ENCODE measurements around the gene PPIE. TPM values are rescaled to one million over a fixed set of nuclear protein-coding genes. Genes with fewer than 3 reads are reported as not detected.

PPIE gene
- total RNA-seq, 1 donor = 31.1 TPM

DNA sequence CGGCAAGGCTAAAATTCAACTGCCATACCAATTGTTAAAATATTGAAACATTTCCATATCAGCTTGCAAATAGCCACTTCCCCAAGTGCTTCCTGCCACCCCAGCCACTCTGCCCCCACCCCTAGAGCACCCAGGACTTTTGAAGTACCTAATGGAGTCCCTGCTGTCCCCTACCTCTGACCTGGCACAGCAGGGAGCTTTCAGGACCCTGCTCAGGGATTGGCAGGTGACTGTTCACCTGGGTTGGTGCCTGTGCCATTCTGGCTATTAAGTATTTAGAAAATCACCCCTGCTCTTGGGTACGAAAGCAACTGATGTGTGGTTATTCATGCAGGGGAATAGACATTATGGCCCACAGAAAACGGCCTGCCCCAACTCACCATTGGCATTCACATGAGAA, 38.3 kb upstream of the PPIE start:
- no peak overlapping the region for H3K4me3 ChIP-seq (ENCODE audit: low read depth, low read length)
- TF ChIP-seq, protein P1, sequence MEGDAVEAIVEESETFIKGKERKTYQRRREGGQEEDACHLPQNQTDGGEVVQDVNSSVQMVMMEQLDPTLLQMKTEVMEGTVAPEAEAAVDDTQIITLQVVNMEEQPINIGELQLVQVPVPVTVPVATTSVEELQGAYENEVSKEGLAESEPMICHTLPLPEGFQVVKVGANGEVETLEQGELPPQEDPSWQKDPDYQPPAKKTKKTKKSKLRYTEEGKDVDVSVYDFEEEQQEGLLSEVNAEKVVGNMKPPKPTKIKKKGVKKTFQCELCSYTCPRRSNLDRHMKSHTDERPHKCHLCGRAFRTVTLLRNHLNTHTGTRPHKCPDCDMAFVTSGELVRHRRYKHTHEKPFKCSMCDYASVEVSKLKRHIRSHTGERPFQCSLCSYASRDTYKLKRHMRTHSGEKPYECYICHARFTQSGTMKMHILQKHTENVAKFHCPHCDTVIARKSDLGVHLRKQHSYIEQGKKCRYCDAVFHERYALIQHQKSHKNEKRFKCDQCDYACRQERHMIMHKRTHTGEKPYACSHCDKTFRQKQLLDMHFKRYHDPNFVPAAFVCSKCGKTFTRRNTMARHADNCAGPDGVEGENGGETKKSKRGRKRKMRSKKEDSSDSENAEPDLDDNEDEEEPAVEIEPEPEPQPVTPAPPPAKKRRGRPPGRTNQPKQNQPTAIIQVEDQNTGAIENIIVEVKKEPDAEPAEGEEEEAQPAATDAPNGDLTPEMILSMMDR (IDR thresholded peaks at IDR 0.05; ENCODE audit: insufficient read depth, low read depth, low read length) = no peak
- DNase-seq (ENCODE audit: low read depth) = no peak

DNA sequence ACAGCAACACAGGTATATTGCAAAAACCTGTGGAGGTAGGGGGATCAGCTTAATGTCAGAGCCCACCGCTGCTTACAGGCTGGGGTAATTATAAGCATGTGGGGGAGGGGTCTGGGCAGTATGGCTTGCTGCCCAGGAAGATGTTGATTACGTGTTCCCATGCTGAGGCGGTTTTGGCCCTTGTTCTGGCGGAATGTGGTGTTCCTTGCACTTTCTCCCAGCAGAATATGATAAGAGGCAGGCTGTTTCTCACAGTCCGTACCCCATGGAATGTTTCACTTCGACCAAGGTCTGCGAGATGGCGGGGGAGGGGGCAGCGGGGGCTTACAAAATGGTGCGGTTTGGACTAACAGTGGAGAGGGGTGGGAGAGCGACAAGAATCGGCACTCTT, 37.6 kb upstream of the PPIE start:
- H3K4me3 ChIP-seq (ENCODE audit: low read depth, low read length) = peak overlapping the region; percentile 6
- DNase-seq (ENCODE audit: low read depth) = peak; percentile 69
- TF ChIP-seq, protein P1 (IDR thresholded peaks at IDR 0.05; ENCODE audit: insufficient read depth, low read depth, low read length) = no peak

DNA sequence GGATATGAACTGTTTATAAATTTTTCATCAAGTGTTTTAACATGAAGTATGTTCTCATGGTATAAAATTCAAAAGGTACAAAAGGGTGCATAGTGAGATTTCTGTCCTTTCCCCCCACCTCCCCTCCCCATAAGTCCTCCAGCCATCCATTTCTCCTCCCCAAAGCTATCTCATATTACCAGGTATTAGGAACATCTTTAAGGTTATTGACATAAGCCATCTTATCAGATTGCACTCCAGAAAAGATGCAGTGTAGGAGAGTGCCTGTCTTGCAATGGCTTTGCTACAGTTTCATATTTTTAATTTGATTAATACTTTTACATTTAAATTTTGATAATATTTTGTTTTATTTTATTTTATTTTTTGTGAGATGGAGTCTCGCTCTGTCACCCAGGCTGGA, 33.9 kb upstream of the PPIE start:
- H3K4me3 ChIP-seq (ENCODE audit: low read depth, low read length) = no peak overlapping the region
- DNase-seq (ENCODE audit: low read depth) = no peak
- TF ChIP-seq, protein P1 (IDR thresholded peaks at IDR 0.05; ENCODE audit: insufficient read depth, low read depth, low read length) = no peak

DNA sequence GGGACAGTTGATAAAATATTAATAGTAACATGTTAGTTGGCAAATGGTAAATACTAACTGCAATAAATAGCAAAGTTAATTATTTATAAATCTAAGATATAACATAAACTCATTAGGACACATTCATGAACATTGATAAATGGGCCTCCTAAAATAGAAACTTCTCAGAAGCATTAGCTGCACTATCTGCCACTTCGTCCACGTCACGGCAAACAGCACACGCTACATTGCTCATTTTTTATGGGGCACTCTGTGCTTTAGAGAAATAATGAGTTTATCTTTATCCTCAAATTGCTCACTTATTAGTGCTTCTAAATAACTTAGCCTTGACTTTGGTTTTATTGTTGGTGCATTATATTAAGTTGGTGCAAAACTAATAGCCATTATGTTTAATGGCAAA, 31.2 kb upstream of the PPIE start:
- no peak overlapping the region for H3K4me3 ChIP-seq (ENCODE audit: low read depth, low read length)
- TF ChIP-seq, protein P1 (IDR thresholded peaks at IDR 0.05; ENCODE audit: insufficient read depth, low read depth, low read length) = no peak
- DNase-seq (ENCODE audit: low read depth) = no peak

DNA sequence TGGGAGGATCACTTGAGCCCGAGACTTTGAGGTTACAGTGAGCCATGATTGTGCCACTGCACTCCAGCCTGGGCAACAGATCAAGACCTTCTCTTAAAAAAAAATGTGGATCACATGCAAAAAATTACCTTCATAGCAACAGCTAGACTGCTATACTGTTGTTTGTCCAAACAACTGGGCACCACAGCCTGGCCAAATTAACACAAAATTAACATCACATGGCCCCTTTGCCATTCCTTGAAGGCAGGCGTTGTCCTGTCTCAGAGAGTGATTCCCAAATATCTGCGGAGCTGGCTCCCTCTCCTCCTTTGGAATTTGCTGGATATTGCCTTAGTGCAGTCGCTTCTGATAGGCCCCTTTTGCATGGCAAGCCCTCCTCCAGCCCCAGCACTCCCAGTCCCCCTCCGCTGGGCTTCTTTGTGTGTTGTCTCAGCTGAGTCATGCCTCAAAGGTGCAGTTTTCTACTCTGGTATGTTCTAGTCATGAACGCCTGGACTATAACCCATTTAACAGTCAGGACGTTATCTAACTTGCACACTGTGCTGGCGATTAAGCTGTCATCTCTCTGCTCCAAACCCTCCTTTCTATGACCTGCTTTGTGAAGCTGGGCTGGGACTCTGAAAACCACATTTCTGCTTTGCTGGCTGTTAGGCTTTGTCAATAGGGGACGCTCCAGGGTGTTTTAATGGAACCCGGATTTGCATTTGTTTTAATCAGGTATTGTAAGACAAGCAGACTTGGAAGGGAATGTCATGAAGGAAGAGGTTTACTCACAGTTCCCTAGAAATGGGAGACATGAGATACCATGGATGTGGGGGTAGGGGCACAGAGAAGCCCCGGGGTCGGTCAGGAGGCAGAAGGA, 27.3 kb upstream of the PPIE start:
- TF ChIP-seq, protein P1 (IDR thresholded peaks at IDR 0.05; ENCODE audit: insufficient read depth, low read depth, low read length) = no peak
- DNase-seq (ENCODE audit: low read depth) = peak; percentile 22
- H3K4me3 ChIP-seq (ENCODE audit: low read depth, low read length) = no peak overlapping the region

DNA sequence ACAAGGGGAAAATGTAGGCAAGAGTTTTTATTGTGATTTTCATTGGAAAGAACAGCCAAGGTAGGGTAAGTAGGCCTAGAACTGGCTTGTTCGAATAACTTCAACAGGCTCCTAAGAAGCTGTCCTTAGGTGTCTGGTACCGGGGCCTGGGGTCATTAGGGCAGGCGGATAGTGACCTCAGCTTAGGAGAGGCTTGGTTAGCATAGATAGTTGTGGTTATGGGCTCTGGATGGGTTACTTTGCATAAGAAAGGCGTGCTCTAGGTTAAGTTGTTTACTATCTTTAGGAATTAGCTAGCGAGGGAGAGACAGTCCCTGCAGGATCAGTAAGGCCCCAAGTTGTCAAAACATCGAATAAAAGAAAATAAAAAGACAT, 26.7 kb upstream of the PPIE start:
- TF ChIP-seq, protein P1 (IDR thresholded peaks at IDR 0.05; ENCODE audit: insufficient read depth, low read depth, low read length) = no peak
- H3K4me3 ChIP-seq (ENCODE audit: low read depth, low read length) = no peak overlapping the region
- no peak for DNase-seq (ENCODE audit: low read depth)

DNA sequence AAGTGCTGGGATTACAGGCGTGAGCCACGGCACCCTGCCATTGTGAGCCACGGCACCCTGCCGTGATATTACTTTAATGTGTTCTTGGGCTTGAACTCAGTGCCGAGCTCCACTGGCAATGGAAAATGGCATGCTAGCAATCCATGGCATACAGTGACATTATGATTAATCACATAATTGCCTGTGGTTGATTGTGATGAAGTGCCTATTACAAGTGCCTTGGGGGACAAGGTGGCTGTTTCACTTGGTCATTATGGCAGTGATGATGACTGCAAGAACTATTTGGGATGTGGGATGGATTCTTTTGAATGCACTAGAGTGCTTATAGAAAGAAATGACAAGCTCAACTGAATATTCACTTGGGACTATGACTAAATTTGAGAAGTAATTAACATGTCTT, 25.1 kb upstream of the PPIE start:
- no peak for DNase-seq (ENCODE audit: low read depth)
- H3K4me3 ChIP-seq (ENCODE audit: low read depth, low read length) = no peak overlapping the region
- TF ChIP-seq, protein P1 (IDR thresholded peaks at IDR 0.05; ENCODE audit: insufficient read depth, low read depth, low read length) = no peak
